GM12878 (cell line): ENCODE measurements around the gene NPHP1. TPM values are rescaled to one million over a fixed set of nuclear protein-coding genes. Genes with fewer than 3 reads are reported as not detected.
"Not testable (repeated sequence)": the region's sequence is repeated elsewhere in the genome, so short reads cannot be mapped to it uniquely, and the experiment has no call there.

Experiments used
- ATAC-seq: fragments of 200-7000 bp; cut with Tn5 transposase; 3 replicates; pipeline ENCODE4 v1.9.1; 2020; ENCODE audit warnings: mild to moderate bottlenecking, moderate library complexity
- BruUV-seq: library from RNA; stranded (reverse); fragments of 400-500 nt; replicated peaks from 2 replicates; lab custom pipeline; 2021; lab: Mats Ljungman, UMichigan
- CTCF ChIA-PET: fragments of 300-600 bp; sonication (Branson Sonifier 250); formaldehyde crosslinking; extraction: SDS; loops from one replicate; lab custom pipeline; 2021; ENCODE audit warnings: inconsistent platforms; lab: Yijun Ruan, JAX
- POLR2A ChIA-PET: fragments of 350-600 bp; formaldehyde crosslinking; extraction: SDS; loops from one replicate; lab custom pipeline; 2021; ENCODE audit warnings: inconsistent platforms; lab: Charles Lee
- RAD21 ChIA-PET: fragments of 300-600 bp; sonication (Branson Sonifier 250); formaldehyde crosslinking; loops from one replicate; lab custom pipeline; 2023; ENCODE audit warnings: antibody characterized with exemption; ENCODE audit not compliant: unreplicated experiment; lab: Charles Lee
- SMC1A ChIA-PET: fragments of 300-600 bp; sonication (Branson Sonifier 250); formaldehyde crosslinking; loops from one replicate; lab custom pipeline; 2023; ENCODE audit not compliant: unreplicated experiment, uncharacterized antibody; lab: Charles Lee
- DNase-seq: peaks from one replicate; pipeline ENCODE4 v3.0.0-alpha.2; 2011; ENCODE audit warnings: low read depth, low spot score
- FAIRE-seq: peaks from 3 replicates; lab custom pipeline; 2011; peaks lifted over from hg19 to GRCh38; lab: Jason Lieb, UNC
- H2AFZ ChIP-seq: 2 replicates; pipeline ENCODE4 v1.6.0; 2011; ENCODE audit warnings: low read depth, low read length, control low read depth; ENCODE audit not compliant: control insufficient read depth
- H3K27ac ChIP-seq: 2 replicates; pipeline ENCODE4 v1.5.1; 2011; ENCODE audit warnings: control low read depth; ENCODE audit not compliant: control insufficient read depth, insufficient read depth
- H3K27me3 ChIP-seq, 2 experiments: replicated peaks in 1 of 2; 2 replicates each; pipeline versions ENCODE4 v1.6.0 to v1.6.1; 2011; ENCODE audit warnings: low read length in 1 of 2; ENCODE audit not compliant: control insufficient read depth in 2 of 2, insufficient read depth in 2 of 2
- H3K36me3 ChIP-seq, 2 experiments: 2 replicates each; pipeline ENCODE4 v1.5.1; 2011; ENCODE audit warnings: low read length in 1 of 2; ENCODE audit not compliant: control insufficient read depth in 2 of 2, insufficient read depth in 2 of 2
- H3K4me1 ChIP-seq: 2 replicates; pipeline ENCODE4 v1.6.1; 2011; ENCODE audit warnings: mild to moderate bottlenecking, low read length, moderate library complexity, mixed read lengths; ENCODE audit not compliant: control insufficient read depth, insufficient read depth
- H3K4me2 ChIP-seq: 2 replicates; pipeline ENCODE4 v1.6.0; 2011; ENCODE audit warnings: control low read depth; ENCODE audit not compliant: control insufficient read depth, insufficient read depth
- H3K4me3 ChIP-seq: fragments of 200-600 bp; sonication (generic); 2 replicates; pipeline ENCODE4 v1.5.1; 2016
- H3K79me2 ChIP-seq: 2 replicates; pipeline ENCODE4 v1.6.0; 2011; ENCODE audit warnings: low read length; ENCODE audit not compliant: control insufficient read depth, insufficient read depth
- H3K9ac ChIP-seq: 2 replicates; pipeline ENCODE4 v1.8.0; 2011; ENCODE audit warnings: low read length, control low read depth, mixed read lengths; ENCODE audit not compliant: control insufficient read depth, insufficient read depth
- H3K9me3 ChIP-seq: replicated peaks from 3 replicates; pipeline ENCODE4 v1.5.1; 2011; ENCODE audit warnings: mild to moderate bottlenecking, low read length; ENCODE audit not compliant: control insufficient read depth, insufficient read depth
- H4K20me1 ChIP-seq: 2 replicates; pipeline ENCODE4 v1.6.0; 2011; ENCODE audit not compliant: control insufficient read depth, insufficient read depth
- RAD21 ChIP-seq: IDR thresholded peaks from 2 replicates; pipeline ENCODE4 v1.6.1; 2011; ENCODE audit warnings: mild to moderate bottlenecking, low read depth, low read length, moderate library complexity; ENCODE audit not compliant: insufficient read depth
- WGBS: methylation state at CpG from one replicate; pipeline ENCODE4 v1.1.6; 2016; ENCODE audit warnings: low lambda C conversion rate; ENCODE audit not compliant: insufficient replicate concordance, insufficient coverage; ENCODE audit errors: missing lambda C conversion rate; 5-methylcytosine and 5-hydroxymethylcytosine counted together
- in situ Hi-C: fragments of 300-500 bp; cut with MboI; formaldehyde crosslinking; loops from 9 replicates; pipeline ENCODE4 v1.14.3; 2018; ENCODE audit warnings: mixed read lengths
- intact Hi-C: fragments of 100-400 bp; cut with micrococcal nuclease; formaldehyde crosslinking; loops from one replicate; pipeline ENCODE4 v1.14.2; 2022; ENCODE audit not compliant: unreplicated experiment
- polyA plus RNA-seq, 11 experiments: library from polyadenylated mRNA; depleted of rRNA in 4 of 11; unstranded in 6 of 11; stranded (reverse) in 5 of 11; fragments of >200 nt; fragmentation: Nextera tagmentation in 4 of 11; fragmentation: Illumina TruSeq in 1 of 11; extraction: Ambion mirVana in 4 of 11; extraction: Trizol in 1 of 11; gene quantifications; 1 replicate in 1 of 11; 2 replicates in 10 of 11; pipeline versions ENCODE4 v1.2.1 to v1.2.3, GENCODE V29; 2011 to 2016; ENCODE audit warnings: inconsistent platforms in 2 of 11, missing spikeins in 2 of 11, low read depth in 1 of 11
- total RNA-seq, 4 experiments: library from RNA; depleted of rRNA in 3 of 4; stranded (reverse); fragments of >200 nt in 3 of 4; fragmentation: Illumina TruSeq in 1 of 4; extraction: Trizol in 1 of 4; gene quantifications; 2 replicates each; pipeline versions ENCODE4 v1.2.1 to v1.2.3, GENCODE V29; 2013 to 2021
- TF ChIP-seq, protein P1 (sequence below): IDR thresholded peaks from 2 replicates; pipeline ENCODE4 v1.6.1; 2011; ENCODE audit warnings: borderline replicate concordance, low read depth, mild to moderate bottlenecking, moderate library complexity, low read length; ENCODE audit not compliant: insufficient read depth, poor library complexity, severe bottlenecking
- TF ChIP-seq, protein P2 (sequence below): fragments of 450-650 bp; IDR thresholded peaks from 2 replicates; pipeline ENCODE4 v1.6.1; 2018; ENCODE audit warnings: borderline replicate concordance, mild to moderate bottlenecking; ENCODE audit not compliant: partially characterized antibody

The NPHP1 gene
- total and polyA plus RNA-seq, 10 of the 15 experiments (the other 5 are each of a cell fraction or from before 2014, with no cell fraction given): 0.23 to 3.5 (median 1.2) TPM

DNA sequence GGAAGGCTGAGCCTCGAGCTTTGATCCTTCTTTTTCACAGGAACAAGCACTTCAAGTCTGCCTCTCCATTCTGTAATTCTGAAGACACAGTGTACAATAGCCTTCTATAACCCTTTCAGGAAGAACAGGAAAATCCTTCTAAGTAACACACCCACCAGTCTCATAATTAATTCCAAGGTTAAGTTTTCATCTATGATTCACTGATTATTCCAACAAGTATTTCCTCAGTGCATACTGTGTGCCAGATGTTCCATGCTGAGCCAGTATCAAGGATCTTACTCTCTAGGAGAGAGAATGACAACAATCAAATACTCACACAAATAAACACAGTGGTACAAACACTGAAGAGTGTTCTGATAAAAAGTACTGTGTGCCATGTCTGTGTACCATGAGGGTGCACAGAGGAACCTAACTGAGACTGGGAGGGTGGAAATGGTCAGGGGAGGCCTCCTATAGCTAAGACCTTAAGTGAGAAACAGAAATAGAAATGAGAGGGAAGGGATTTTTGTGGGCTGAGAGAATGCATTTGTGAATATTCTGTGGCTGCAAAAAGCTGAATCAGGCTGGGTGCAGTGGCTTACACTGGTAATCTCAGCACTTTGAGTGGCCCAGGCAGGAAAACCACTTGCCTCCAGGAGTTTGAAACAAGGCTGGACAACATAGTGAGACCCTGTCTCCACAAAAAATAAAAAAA is 14.8 kb upstream of the NPHP1 start:
- ChIA-PET POLR2A (no interaction called here), CTCF (no interaction called here)
- in situ Hi-C loops: no loop called here

DNA sequence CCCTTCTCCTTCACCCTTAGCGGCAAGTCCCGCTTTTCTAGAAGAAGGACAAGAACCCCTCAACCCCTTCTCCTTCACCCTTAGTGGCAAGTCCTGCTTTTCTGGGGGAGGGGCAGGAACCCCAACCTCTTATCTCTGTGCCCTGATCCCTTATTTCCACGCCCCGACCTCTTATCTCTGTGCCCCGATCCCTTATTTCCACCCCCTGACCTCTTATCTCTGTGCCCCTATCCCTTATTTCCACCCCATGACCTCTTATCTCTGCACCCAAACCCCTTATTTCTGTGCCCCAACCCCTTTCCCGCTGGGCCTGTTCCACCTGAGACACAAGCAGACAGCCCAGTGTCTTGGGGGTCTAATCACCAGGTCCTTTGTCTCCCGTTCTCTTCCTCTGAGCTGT is 14.1 kb upstream of the NPHP1 start:
- BruUV-seq, ATAC-seq, H3K4me3 ChIP-seq, H4K20me1 ChIP-seq, FAIRE-seq, H3K27me3 ChIP-seq, H3K36me3 ChIP-seq, POLR2A ChIA-PET, H3K4me2 ChIP-seq, SMC1A ChIA-PET, H3K9me3 ChIP-seq, in situ Hi-C loops, H3K79me2 ChIP-seq, H2AFZ ChIP-seq, CTCF ChIA-PET, H3K27ac ChIP-seq, RAD21 ChIA-PET, H3K9ac ChIP-seq, H3K4me1 ChIP-seq, intact Hi-C loops, DNase-seq: not testable (repeated sequence)
- 33% methylated on average over 3 of the region's 7 CpGs for WGBS

More for the DNA sequence above, 14.8 kb upstream of the NPHP1 start:
- WGBS: 0% methylated on average over 1 of the region's 1 CpG
- intact Hi-C loops: no loop called here
- no peak overlapping the region for H3K4me2 ChIP-seq
- BruUV-seq: no TSS peak
- H3K9me3 ChIP-seq: no peaks in the 10 kb centered on the region
- no peak overlapping the region for H3K4me3 ChIP-seq
- ATAC-seq (no peak), FAIRE-seq (no peak), DNase-seq (no peak)
- no peak overlapping the region for H2AFZ ChIP-seq
- no peaks in the 10 kb centered on the region for H3K36me3 ChIP-seq
- TF ChIP-seq, protein P1, sequence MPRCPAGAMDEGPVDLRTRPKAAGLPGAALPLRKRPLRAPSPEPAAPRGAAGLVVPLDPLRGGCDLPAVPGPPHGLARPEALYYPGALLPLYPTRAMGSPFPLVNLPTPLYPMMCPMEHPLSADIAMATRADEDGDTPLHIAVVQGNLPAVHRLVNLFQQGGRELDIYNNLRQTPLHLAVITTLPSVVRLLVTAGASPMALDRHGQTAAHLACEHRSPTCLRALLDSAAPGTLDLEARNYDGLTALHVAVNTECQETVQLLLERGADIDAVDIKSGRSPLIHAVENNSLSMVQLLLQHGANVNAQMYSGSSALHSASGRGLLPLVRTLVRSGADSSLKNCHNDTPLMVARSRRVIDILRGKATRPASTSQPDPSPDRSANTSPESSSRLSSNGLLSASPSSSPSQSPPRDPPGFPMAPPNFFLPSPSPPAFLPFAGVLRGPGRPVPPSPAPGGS: no peak
- no peak for TF ChIP-seq RAD21
- TF ChIP-seq, protein P2, sequence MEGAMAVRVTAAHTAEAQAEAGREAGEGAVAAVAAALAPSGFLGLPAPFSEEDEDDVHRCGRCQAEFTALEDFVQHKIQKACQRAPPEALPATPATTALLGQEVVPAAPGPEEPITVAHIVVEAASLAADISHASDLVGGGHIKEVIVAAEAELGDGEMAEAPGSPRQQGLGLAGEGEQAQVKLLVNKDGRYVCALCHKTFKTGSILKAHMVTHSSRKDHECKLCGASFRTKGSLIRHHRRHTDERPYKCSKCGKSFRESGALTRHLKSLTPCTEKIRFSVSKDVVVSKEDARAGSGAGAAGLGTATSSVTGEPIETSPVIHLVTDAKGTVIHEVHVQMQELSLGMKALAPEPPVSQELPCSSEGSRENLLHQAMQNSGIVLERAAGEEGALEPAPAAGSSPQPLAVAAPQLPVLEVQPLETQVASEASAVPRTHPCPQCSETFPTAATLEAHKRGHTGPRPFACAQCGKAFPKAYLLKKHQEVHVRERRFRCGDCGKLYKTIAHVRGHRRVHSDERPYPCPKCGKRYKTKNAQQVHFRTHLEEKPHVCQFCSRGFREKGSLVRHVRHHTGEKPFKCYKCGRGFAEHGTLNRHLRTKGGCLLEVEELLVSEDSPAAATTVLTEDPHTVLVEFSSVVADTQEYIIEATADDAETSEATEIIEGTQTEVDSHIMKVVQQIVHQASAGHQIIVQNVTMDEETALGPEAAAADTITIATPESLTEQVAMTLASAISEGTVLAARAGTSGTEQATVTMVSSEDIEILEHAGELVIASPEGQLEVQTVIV: no peak
- H3K27ac ChIP-seq: no peak overlapping the region
- ChIA-PET RAD21 (no interaction called here), SMC1A (no interaction called here)
- no peaks in the 10 kb centered on the region for H4K20me1 ChIP-seq
- H3K79me2 ChIP-seq: no peaks in the 10 kb centered on the region
- H3K4me1 ChIP-seq: no peaks in the 10 kb centered on the region
- no peaks in the 10 kb centered on the region; a peak in 2 of 4 replicates for H3K27me3 ChIP-seq
- H3K9ac ChIP-seq: no peak overlapping the region
